ENCODE measurements around the gene PIGK.

- no peak for TF ChIP-seq ZNF274 (IDR thresholded peaks at IDR 0.05; ENCODE audit: low read depth, low read length)
- TF ChIP-seq, protein P1, sequence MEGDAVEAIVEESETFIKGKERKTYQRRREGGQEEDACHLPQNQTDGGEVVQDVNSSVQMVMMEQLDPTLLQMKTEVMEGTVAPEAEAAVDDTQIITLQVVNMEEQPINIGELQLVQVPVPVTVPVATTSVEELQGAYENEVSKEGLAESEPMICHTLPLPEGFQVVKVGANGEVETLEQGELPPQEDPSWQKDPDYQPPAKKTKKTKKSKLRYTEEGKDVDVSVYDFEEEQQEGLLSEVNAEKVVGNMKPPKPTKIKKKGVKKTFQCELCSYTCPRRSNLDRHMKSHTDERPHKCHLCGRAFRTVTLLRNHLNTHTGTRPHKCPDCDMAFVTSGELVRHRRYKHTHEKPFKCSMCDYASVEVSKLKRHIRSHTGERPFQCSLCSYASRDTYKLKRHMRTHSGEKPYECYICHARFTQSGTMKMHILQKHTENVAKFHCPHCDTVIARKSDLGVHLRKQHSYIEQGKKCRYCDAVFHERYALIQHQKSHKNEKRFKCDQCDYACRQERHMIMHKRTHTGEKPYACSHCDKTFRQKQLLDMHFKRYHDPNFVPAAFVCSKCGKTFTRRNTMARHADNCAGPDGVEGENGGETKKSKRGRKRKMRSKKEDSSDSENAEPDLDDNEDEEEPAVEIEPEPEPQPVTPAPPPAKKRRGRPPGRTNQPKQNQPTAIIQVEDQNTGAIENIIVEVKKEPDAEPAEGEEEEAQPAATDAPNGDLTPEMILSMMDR (IDR thresholded peaks at IDR 0.05 in 2 of 3, conservative IDR thresholded peaks at IDR 0.05 in 1 of 3; ENCODE audit: borderline replicate concordance in 1 of 3, insufficient read depth in 1 of 3, low read depth in 2 of 3, low read length in 2 of 3) = no peak
- no peak for TF ChIP-seq POLR2A (IDR thresholded peaks at IDR 0.05; ENCODE audit: borderline replicate concordance, extremely low read depth, insufficient read depth, insufficient read length)
- no peak for TF ChIP-seq SRF (IDR thresholded peaks at IDR 0.05; ENCODE audit: low read depth)
Observed at GRCh38 chr1:77085109-77085508, 134.1 kb downstream of the PIGK start.

Measured in HCT116 (cell line).